Osteocyte (in vitro differentiated cells): Measurements from ENCODE around the gene CAND1. TPM values are rescaled to one million over a fixed set of nuclear protein-coding genes. Genes with fewer than 3 reads are reported as not detected.

Experiments used
- DNase-seq: peaks from one replicate; pipeline ENCODE4 v3.0.0; 2021; ENCODE audit warnings: mixed read lengths; ENCODE audit not compliant: unreplicated experiment; ENCODE audit errors: extremely low spot score
- H3K27ac Mint-ChIP-seq: one replicate; pipeline ENCODE4 v1.8.0; 2021; ENCODE audit warnings: mild to moderate bottlenecking, mixed read lengths; ENCODE audit not compliant: unreplicated experiment
- H3K27me3 Mint-ChIP-seq: one replicate; pipeline ENCODE4 v1.8.0; 2021; ENCODE audit warnings: mixed read lengths; ENCODE audit not compliant: unreplicated experiment
- H3K36me3 Mint-ChIP-seq: one replicate; pipeline ENCODE4 v1.8.0; 2021; ENCODE audit warnings: mixed read lengths; ENCODE audit not compliant: unreplicated experiment
- H3K4me1 Mint-ChIP-seq: one replicate; pipeline ENCODE4 v1.8.0; 2021; ENCODE audit warnings: mixed read lengths; ENCODE audit not compliant: unreplicated experiment
- H3K4me3 Mint-ChIP-seq: one replicate; pipeline ENCODE4 v1.8.0; 2021; ENCODE audit warnings: mild to moderate bottlenecking, moderate library complexity, mixed read lengths; ENCODE audit not compliant: unreplicated experiment
- H3K9me3 Mint-ChIP-seq: one replicate; pipeline ENCODE4 v1.8.0; 2021; ENCODE audit warnings: mixed read lengths; ENCODE audit not compliant: unreplicated experiment
- CTCF ChIP-seq: fragments of 200-600 bp; sonication (generic); IDR thresholded peaks from 2 replicates; pipeline ENCODE4 v1.5.0; 2021; ENCODE audit warnings: antibody characterized with exemption, mild to moderate bottlenecking, moderate library complexity
- total RNA-seq: library from RNA; stranded (reverse); gene quantifications from 2 replicates; pipeline ENCODE4 v1.2.1, GENCODE V29; 2021

The CAND1 gene
- total RNA-seq, 1 donor from 2014 or later: 167 TPM

GRCh38 chr12:67279637-67280036, 10.5 kb downstream of the CAND1 start:
- DNase-seq: no peak
- Mint-ChIP-seq H3K9me3 (no peaks in the 10 kb centered on the region), H3K36me3 (peaks cover 15% of the 10 kb centered on the region), H3K27ac (no peak overlapping the region), H3K4me3 (no peak overlapping the region), H3K4me1 (peaks cover 42% of the 10 kb centered on the region), H3K27me3 (no peaks in the 10 kb centered on the region)
- no peak for TF ChIP-seq CTCF

- H3K27ac Mint-ChIP-seq: no peak overlapping the region
- peaks cover 18% of the 10 kb centered on the region for H3K36me3 Mint-ChIP-seq
- no peaks in the 10 kb centered on the region for H3K27me3 Mint-ChIP-seq
- DNase-seq: no peak
- TF ChIP-seq CTCF: no peak
- H3K4me3 Mint-ChIP-seq: no peak overlapping the region
- H3K4me1 Mint-ChIP-seq: peaks cover 37% of the 10 kb centered on the region
- no peaks in the 10 kb centered on the region for H3K9me3 Mint-ChIP-seq
These were observed 10.9 kb downstream of the CAND1 start for GRCh38 chr12:67280088-67280487.

- no peak for TF ChIP-seq CTCF
- Mint-ChIP-seq H3K36me3 (peaks cover 16% of the 10 kb centered on the region), H3K27ac (no peak overlapping the region)
These were observed 11.4 kb downstream of the CAND1 start for GRCh38 chr12:67280572-67280971.

GRCh38 chr12:67284561-67284960, 15.4 kb downstream of the CAND1 start:
- no peak overlapping the region for H3K27ac Mint-ChIP-seq
- no peak for TF ChIP-seq CTCF
- no peak for DNase-seq
- H3K27me3 Mint-ChIP-seq: no peaks in the 10 kb centered on the region
- H3K4me3 Mint-ChIP-seq: no peak overlapping the region
- no peaks in the 10 kb centered on the region for H3K9me3 Mint-ChIP-seq
- H3K36me3 Mint-ChIP-seq: peaks cover 28% of the 10 kb centered on the region
- H3K4me1 Mint-ChIP-seq: peaks cover 14% of the 10 kb centered on the region

More at GRCh38 chr12:67280572-67280971, 11.4 kb downstream of the CAND1 start:
- H3K4me1 Mint-ChIP-seq: peaks cover 34% of the 10 kb centered on the region
- H3K9me3 Mint-ChIP-seq: no peaks in the 10 kb centered on the region
- no peaks in the 10 kb centered on the region for H3K27me3 Mint-ChIP-seq
- H3K4me3 Mint-ChIP-seq: no peak overlapping the region
- DNase-seq: no peak

- Mint-ChIP-seq H3K27ac (no peak overlapping the region), H3K9me3 (no peaks in the 10 kb centered on the region), H3K4me3 (no peak overlapping the region), H3K27me3 (no peaks in the 10 kb centered on the region), H3K36me3 (peaks cover 43% of the 10 kb centered on the region), H3K4me1 (peaks cover 12% of the 10 kb centered on the region)
- TF ChIP-seq CTCF: no peak
- no peak for DNase-seq
These were observed 17.1 kb downstream of the CAND1 start for GRCh38 chr12:67286257-67286656.
